Stimulated activated CD4-positive, alpha-beta T cell treated with anti-CD3 and anti-CD28 coated beads, Interleukin-12 subunit alpha, Interleukin-12 subunit beta, amount 100 ng/mL, for 48 hours (primary cell): ENCODE data around the gene TUBB1.

Experiments used
- DNase-seq, 3 donors: peaks; one replicate each; pipeline ENCODE4 v3.0.0-alpha.2; 2020; ENCODE audit warnings: low read depth in 2 of 3, low spot score in 1 of 3

Gene TUBB1

GRCh38 chr20:59042151-59042795 lies 23.0 kb downstream of the TUBB1 start, which contains the start of gene PRELID3B:
Gene PRELID3B, minus strand, starts transcription at chr20:59042786. Its CDS starts 56 bp downstream, at chr20:59042730.
- DNase-seq = peak in 1 of 3 donors; percentile 32

GRCh38 chr20:59042796-59043631 lies 23.8 kb downstream of the TUBB1 start:
- DNase-seq = peak; percentile 86 to 92 (median 87)

GRCh38 chr20:59043698-59044097 lies 24.5 kb downstream of the TUBB1 start:
- no peak for DNase-seq

- no peak for DNase-seq
Observed at GRCh38 chr20:59044295-59044694, 25.1 kb downstream of the TUBB1 start.

GRCh38 chr20:59044796-59045195 lies 25.6 kb downstream of the TUBB1 start:
- DNase-seq = no peak

- no peak for DNase-seq
Observed at GRCh38 chr20:59046862-59047261, 27.6 kb downstream of the TUBB1 start.

GRCh38 chr20:59047938-59048680 lies 28.9 kb downstream of the TUBB1 start:
- DNase-seq = no peak

- no peak for DNase-seq
Observed at GRCh38 chr20:59048681-59049030, 29.4 kb downstream of the TUBB1 start.

GRCh38 chr20:59050437-59050836 lies 31.2 kb downstream of the TUBB1 start:
- no peak for DNase-seq

- no peak for DNase-seq
Observed at GRCh38 chr20:59051666-59052185, 32.5 kb downstream of the TUBB1 start.

GRCh38 chr20:59055302-59055701 lies 36.1 kb downstream of the TUBB1 start:
- DNase-seq = no peak

GRCh38 chr20:59062081-59062480 lies 42.9 kb downstream of the TUBB1 start:
- DNase-seq = no peak

GRCh38 chr20:59063358-59064213 lies 44.4 kb downstream of the TUBB1 start:
- DNase-seq = no peak

- DNase-seq = no peak
Observed at GRCh38 chr20:59064214-59064722, 45.0 kb downstream of the TUBB1 start.

- no peak for DNase-seq
Observed at GRCh38 chr20:59068534-59068933, 49.3 kb downstream of the TUBB1 start.

GRCh38 chr20:59069026-59069425 lies 49.8 kb downstream of the TUBB1 start:
- no peak for DNase-seq

- DNase-seq = no peak
Observed at GRCh38 chr20:59071216-59071615, 52.0 kb downstream of the TUBB1 start.

- no peak for DNase-seq
Observed at GRCh38 chr20:59073582-59073981, 54.4 kb downstream of the TUBB1 start.

GRCh38 chr20:59074456-59074855 lies 55.2 kb downstream of the TUBB1 start:
- no peak for DNase-seq

- DNase-seq = no peak
Observed at GRCh38 chr20:59075934-59076508, 56.8 kb downstream of the TUBB1 start.
